ENCODE measurements around the gene PPA2. TPM values are rescaled to one million over a fixed set of nuclear protein-coding genes. Genes with fewer than 3 reads are reported as not detected.

Gene PPA2
- total RNA-seq, 1 donor from 2014 or later: 91.1 TPM

- Histone ChIP-seq H3K4me3 (ENCODE audit: low read depth, low read length) (no peak overlapping the region), H3K27me3 (ENCODE audit: control insufficient read depth, insufficient read depth, low read length) (no peaks in the 10 kb centered on the region), H3K36me3 (ENCODE audit: control insufficient read depth, insufficient read depth, low read length) (no peaks in the 10 kb centered on the region)
- no peak for TF ChIP-seq CTCF (IDR thresholded peaks at IDR 0.05; ENCODE audit: insufficient read depth, low read length, severe bottlenecking)
- no peak for FAIRE-seq
- no peak for DNase-seq (ENCODE audit: low read depth)
Measured at GRCh38 chr4:105436414-105436813, 37.4 kb downstream of the PPA2 start.

- FAIRE-seq (no peak), DNase-seq (ENCODE audit: low read depth) (no peak)
- H3K36me3 ChIP-seq (ENCODE audit: control insufficient read depth, insufficient read depth, low read length): no peaks in the 10 kb centered on the region
- H3K27me3 ChIP-seq (ENCODE audit: control insufficient read depth, insufficient read depth, low read length): no peaks in the 10 kb centered on the region
- H3K4me3 ChIP-seq (ENCODE audit: low read depth, low read length): no peak overlapping the region
- TF ChIP-seq CTCF (IDR thresholded peaks at IDR 0.05; ENCODE audit: insufficient read depth, low read length, severe bottlenecking): no peak
Measured at GRCh38 chr4:105434940-105435339, 38.9 kb downstream of the PPA2 start.

GRCh38 chr4:105433421-105433820 lies 40.4 kb downstream of the PPA2 start:
- no peak overlapping the region for H3K4me3 ChIP-seq (ENCODE audit: low read depth, low read length)
- no peaks in the 10 kb centered on the region for H3K36me3 ChIP-seq (ENCODE audit: control insufficient read depth, insufficient read depth, low read length)
- DNase-seq (ENCODE audit: low read depth) (no peak), FAIRE-seq (no peak)
- no peaks in the 10 kb centered on the region for H3K27me3 ChIP-seq (ENCODE audit: control insufficient read depth, insufficient read depth, low read length)
- TF ChIP-seq CTCF (IDR thresholded peaks at IDR 0.05; ENCODE audit: insufficient read depth, low read length, severe bottlenecking): no peak

GRCh38 chr4:105432438-105432837 lies 41.4 kb downstream of the PPA2 start:
- Histone ChIP-seq H3K36me3 (ENCODE audit: control insufficient read depth, insufficient read depth, low read length) (no peaks in the 10 kb centered on the region), H3K4me3 (ENCODE audit: low read depth, low read length) (no peak overlapping the region), H3K27me3 (ENCODE audit: control insufficient read depth, insufficient read depth, low read length) (no peaks in the 10 kb centered on the region)
- TF ChIP-seq CTCF (IDR thresholded peaks at IDR 0.05; ENCODE audit: insufficient read depth, low read length, severe bottlenecking): no peak
- FAIRE-seq (no peak), DNase-seq (ENCODE audit: low read depth) (no peak)

GRCh38 chr4:105430811-105431210 lies 43.1 kb downstream of the PPA2 start:
- Histone ChIP-seq H3K4me3 (ENCODE audit: low read depth, low read length) (no peak overlapping the region), H3K36me3 (ENCODE audit: control insufficient read depth, insufficient read depth, low read length) (peaks cover 5% of the 10 kb centered on the region), H3K27me3 (ENCODE audit: control insufficient read depth, insufficient read depth, low read length) (no peaks in the 10 kb centered on the region)
- FAIRE-seq (no peak), DNase-seq (ENCODE audit: low read depth) (no peak)
- no peak for TF ChIP-seq CTCF (IDR thresholded peaks at IDR 0.05; ENCODE audit: insufficient read depth, low read length, severe bottlenecking)

- H3K4me3 ChIP-seq (ENCODE audit: low read depth, low read length): no peak overlapping the region
- no peaks in the 10 kb centered on the region for H3K27me3 ChIP-seq (ENCODE audit: control insufficient read depth, insufficient read depth, low read length)
- FAIRE-seq: no peak
- no peak for TF ChIP-seq CTCF (IDR thresholded peaks at IDR 0.05; ENCODE audit: insufficient read depth, low read length, severe bottlenecking)
- no peak for DNase-seq (ENCODE audit: low read depth)
- H3K36me3 ChIP-seq (ENCODE audit: control insufficient read depth, insufficient read depth, low read length): peaks cover 5% of the 10 kb centered on the region
Measured at GRCh38 chr4:105426187-105426897, 47.5 kb downstream of the PPA2 start.
